HG02623 (cell line): ENCODE measurements around the gene INSL3.
"Not testable (repeated sequence)": the region's sequence is repeated elsewhere in the genome, so short reads cannot be mapped to it uniquely, and the experiment has no call there.

Source experiments
- ATAC-seq: cut with Tn5 transposase; IDR thresholded peaks from one replicate; pipeline ENCODE4 v1.9.1; 2021; ENCODE audit warnings: moderate library complexity; ENCODE audit not compliant: unreplicated experiment

Gene INSL3

DNA sequence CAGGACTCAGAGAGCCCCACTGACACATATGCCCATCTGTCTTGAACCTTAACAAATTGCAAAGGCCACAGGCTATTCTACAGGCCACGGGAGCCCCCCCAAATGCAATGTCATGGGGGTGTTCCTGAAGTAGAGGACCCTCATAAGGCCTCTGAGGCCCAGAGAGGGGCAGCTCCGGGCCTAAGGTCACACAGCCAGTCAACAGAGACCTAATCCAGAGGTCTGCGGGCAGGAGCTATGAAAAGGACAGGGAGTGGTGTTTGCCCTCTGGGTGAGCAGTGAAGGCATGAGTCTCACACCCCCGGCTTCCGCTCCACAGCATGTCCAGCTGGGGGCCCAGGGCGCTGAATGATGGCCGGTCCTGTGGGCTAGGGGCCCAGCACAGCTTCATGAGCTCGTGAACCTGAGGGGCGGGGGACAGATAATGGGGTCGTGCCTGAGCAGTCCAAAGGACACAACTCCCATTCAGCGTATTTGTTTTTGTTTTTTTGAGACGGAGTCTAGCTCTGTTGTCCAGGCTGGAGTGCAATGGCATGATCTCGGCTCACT, 5.3 kb upstream of the INSL3 start:
- ATAC-seq: no peak

DNA sequence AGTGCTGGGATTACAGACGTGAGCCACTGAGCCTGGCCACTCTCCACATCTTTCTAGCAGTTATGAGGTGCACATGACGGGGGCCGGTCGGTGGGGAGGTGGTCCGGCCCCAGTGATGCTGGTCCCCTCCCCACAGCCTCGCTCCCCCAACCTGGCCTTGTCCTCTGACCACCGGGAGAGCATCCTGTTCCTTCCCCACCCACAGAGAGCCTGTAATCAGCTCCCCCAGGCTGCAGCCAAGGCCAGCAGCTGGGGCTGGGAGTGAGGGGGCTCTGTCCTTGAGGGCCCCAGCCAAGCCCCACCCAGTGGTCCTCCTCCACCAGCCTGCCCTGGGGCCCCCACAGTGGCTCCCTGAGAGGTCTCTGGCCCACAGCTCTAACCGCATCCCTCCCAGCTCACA, 3.0 kb upstream of the INSL3 start:
- ATAC-seq: no peak

DNA sequence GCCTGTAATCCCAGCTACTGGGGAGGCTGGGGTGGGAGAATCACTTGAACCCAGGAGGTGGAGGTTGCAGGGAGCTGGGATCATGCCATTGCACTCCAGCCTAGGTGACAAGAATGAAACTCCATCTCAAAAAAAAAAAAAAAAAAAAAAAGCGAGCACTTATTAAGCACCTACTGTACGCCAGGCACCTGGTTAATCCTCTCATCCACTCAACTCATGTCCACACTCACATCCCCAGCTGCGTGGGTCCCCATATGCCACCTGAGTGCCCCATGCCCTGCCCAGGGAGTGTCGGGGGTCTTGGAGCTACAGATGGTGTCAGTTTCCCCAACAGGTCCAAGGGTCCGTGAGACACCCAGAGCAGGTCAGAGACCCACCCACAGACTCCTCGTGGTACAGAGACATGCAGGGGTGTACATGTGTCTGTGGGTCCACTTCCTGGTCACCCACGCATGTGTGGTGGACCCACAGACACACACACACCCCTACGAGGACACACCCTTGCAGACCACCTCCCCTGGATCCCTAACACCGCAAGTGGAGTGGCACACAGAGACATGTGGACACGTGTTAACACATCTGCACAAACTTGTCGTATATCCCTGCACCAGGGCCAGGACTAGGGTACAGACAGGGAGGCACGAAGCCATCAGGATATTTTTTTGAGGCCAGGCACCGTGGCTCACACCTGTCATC, 3.5 kb downstream of the INSL3 start:
- no peak for ATAC-seq

GRCh38 chr19:17812099-17812498, 9.2 kb downstream of the INSL3 start:
- no peak for ATAC-seq

DNA sequence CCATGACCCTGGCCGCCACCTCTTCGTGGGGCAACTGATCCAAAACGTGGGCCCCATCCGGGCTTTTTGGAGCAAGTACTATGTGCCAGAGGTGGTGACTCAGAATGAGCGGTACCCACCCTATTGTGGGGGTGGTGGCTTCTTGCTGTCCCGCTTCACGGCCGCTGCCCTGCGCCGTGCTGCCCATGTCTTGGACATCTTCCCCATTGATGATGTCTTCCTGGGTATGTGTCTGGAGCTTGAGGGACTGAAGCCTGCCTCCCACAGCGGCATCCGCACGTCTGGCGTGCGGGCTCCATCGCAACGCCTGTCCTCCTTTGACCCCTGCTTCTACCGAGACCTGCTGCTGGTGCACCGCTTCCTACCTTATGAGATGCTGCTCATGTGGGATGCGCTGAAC, 9.6 kb downstream of the INSL3 start:
- ATAC-seq: no peak

DNA sequence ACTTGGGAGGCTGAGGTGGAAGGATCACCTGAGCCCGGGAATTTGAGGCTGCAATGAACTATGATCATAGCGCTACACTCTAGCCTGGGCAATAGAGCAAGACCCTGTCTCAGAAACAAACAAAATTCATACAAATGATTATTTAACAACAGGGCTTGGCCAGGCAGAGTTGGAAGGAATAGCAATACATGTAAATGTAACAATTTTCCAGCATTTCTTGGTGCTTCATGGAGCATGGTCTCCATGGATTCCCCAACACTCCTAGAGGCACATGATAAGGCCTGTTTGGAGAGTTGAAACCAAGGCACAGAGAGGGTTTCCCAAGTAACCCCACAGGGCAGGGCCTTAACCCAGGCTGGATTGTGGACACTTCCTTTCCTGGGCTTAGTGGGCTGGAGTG, 10.2 kb downstream of the INSL3 start:
- no peak for ATAC-seq

- ATAC-seq: no peak
Measured at GRCh38 chr19:17807731-17808316, 13.5 kb downstream of the INSL3 start.

GRCh38 chr19:17806945-17807344, 14.4 kb downstream of the INSL3 start:
- ATAC-seq: no peak

GRCh38 chr19:17805427-17805826, 15.9 kb downstream of the INSL3 start:
- no peak for ATAC-seq

DNA sequence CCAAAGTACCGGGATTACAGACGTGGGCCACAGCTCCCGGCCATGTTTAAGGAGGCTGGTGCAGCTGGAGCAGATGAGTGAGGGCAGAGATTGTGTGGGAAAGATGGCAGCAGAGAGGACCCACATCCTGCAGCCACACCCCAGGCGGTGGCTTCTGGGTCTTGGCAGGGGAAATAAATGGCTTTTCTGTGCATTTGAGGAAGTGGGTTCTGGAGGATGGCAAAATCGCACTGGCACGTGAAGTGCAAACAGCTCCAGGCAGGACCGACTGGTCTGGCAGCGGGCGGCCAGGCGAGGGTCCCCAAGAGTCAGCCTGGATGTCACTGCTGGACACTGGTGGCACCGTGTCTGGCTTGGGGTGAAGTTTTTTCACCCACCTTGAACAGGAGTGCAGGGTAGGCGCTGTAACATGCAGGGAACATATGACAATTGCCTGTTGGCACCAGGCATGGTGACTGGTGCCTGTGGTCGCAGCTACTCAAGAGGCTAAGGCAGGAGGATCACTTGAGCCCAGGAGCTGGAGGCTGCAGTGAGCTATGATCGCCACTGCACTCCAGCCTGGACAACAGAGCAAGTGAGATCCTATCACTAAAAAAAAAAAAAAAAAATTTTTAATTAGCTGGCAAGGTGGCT, 17.9 kb downstream of the INSL3 start:
- ATAC-seq: no peak

GRCh38 chr19:17802137-17802858, 19.0 kb downstream of the INSL3 start:
- ATAC-seq: no peak

- not testable (repeated sequence) for ATAC-seq
Measured at GRCh38 chr19:17798599-17798998, 22.7 kb downstream of the INSL3 start.

- ATAC-seq: no peak
Measured at GRCh38 chr19:17797424-17798201, 23.7 kb downstream of the INSL3 start.

- no peak for ATAC-seq
Measured at GRCh38 chr19:17796838-17797423, 24.4 kb downstream of the INSL3 start.

DNA sequence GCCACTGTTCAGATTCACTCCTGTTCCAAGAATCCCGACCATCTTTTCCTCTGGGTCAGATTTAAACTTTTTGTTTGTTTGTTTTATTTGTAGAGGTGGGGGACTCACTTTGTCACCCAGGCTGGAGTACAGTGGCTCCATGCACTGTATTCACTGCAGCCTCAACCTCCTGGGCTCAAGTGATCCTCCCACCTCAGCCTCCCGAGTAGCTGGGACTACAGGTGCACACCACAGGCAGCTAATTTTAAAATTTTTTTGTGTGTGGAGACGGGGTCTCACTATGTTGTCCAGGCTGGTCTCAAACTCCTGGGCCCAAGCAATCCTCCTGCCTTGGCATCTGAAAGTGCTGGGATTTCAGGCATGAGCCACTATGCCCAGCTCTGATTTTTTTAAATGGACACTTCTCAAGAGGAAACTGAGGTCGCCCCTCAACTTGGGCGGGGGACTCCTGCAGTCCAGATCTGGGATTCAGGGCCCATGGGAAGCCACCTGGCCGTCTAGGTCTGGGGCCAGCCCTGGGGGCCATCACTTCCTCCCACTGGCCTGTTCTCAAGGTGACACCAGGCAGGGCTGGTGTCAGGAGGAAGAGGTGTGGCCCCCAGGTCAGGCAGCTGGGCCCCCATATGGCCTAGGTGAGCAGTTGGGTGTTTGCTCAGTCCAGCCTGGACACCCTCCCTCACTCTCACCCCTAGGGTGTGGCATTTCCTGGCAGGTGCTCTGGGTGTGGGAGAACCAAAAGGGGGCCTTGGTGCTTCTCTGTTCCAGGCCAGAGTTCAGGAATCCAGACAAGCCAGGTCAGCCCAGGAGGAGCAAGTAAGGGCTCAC, 25.1 kb downstream of the INSL3 start:
- ATAC-seq: no peak

DNA sequence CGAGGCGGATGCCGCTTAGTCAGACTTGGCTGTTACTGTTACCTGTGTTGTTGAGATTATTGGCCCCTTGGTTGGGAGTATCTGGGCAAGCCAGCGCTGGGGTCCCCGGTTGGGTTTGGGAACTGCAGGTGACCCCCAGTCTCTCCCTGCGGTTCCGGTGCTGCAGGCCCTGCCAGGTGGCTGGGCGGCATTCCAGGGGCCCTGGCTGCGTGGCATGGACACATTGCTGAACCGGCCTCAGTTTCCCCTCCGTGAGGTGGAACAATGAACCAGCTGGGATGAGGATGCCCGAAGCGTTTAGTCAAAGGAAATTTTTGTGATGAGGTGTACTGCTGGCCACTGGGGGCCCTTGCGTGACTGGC, 25.8 kb downstream of the INSL3 start:
- ATAC-seq: no peak

- no peak for ATAC-seq
Measured at GRCh38 chr19:17794731-17795494, 26.4 kb downstream of the INSL3 start, which contains the start of gene B3GNT3. Gene B3GNT3 (plus strand): TSS chr19:17795138. CDS start chr19:17807808, 12,670 bp downstream.

DNA sequence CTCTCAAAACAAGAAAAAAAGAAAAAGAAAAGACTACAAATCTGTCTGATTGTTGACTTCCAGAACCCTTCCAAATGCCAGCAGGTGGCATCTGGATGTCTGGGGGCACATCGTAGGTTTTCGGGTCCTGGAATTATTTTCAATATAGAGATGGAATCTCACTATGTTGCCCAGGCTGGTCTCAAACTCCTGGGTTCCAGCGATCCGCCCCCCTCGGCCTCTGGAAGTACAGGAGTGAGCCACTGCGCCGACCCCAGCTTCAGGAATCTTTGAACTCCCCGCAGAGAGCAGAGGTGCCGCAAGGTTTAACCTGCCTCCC, 26.9 kb downstream of the INSL3 start:
- ATAC-seq: no peak
